HG03378 (cell line): ENCODE measurements around the gene TCEANC.
"Not testable (repeated sequence)": the region's sequence is repeated elsewhere in the genome, so short reads cannot be mapped to it uniquely, and the experiment has no call there.

Experiments
- ATAC-seq: cut with Tn5 transposase; IDR thresholded peaks from one replicate; pipeline ENCODE4 v1.9.1; 2021; ENCODE audit warnings: mild to moderate bottlenecking, moderate library complexity; ENCODE audit not compliant: unreplicated experiment

The TCEANC gene

GRCh38 chrX:13652850-13653693 is at the start of gene TCEANC:
Gene TCEANC, plus strand, starts transcription at chrX:13653141. Its CDS starts 9,368 bp downstream, at chrX:13662509.
- ATAC-seq: peak; percentile 91

GRCh38 chrX:13605611-13606010 is 47.3 kb upstream of the TCEANC start:
- no peak for ATAC-seq

GRCh38 chrX:13607331-13607995 is 45.5 kb upstream of the TCEANC start:
- no peak for ATAC-seq

GRCh38 chrX:13607996-13608365 is 45.0 kb upstream of the TCEANC start:
- ATAC-seq: no peak

- no peak for ATAC-seq
These were observed 38.8 kb upstream of the TCEANC start for GRCh38 chrX:13614154-13614553.

- ATAC-seq: no peak
These were observed 32.7 kb upstream of the TCEANC start for GRCh38 chrX:13620207-13620606.

GRCh38 chrX:13622401-13622964 is 30.5 kb upstream of the TCEANC start:
- ATAC-seq: no peak

GRCh38 chrX:13627306-13627705 is 25.6 kb upstream of the TCEANC start:
- ATAC-seq: no peak

- ATAC-seq: not testable (repeated sequence)
These were observed 15.7 kb upstream of the TCEANC start for GRCh38 chrX:13637224-13637623.

GRCh38 chrX:13638021-13638420 is 14.9 kb upstream of the TCEANC start:
- no peak for ATAC-seq

- ATAC-seq: no peak
These were observed 14.1 kb upstream of the TCEANC start for GRCh38 chrX:13638826-13639225.

GRCh38 chrX:13641684-13642083 is 11.3 kb upstream of the TCEANC start:
- not testable (repeated sequence) for ATAC-seq

GRCh38 chrX:13645464-13646153 is 7.3 kb upstream of the TCEANC start:
- ATAC-seq: no peak

GRCh38 chrX:13646154-13646549 is 6.8 kb upstream of the TCEANC start:
- ATAC-seq: no peak

GRCh38 chrX:13647709-13648212 is 5.2 kb upstream of the TCEANC start:
- ATAC-seq: no peak

- not testable (repeated sequence) for ATAC-seq
These were observed 4.6 kb upstream of the TCEANC start for GRCh38 chrX:13648336-13648735.

- no peak for ATAC-seq
These were observed 3.1 kb upstream of the TCEANC start for GRCh38 chrX:13649838-13650237.

GRCh38 chrX:13650318-13650717 is 2.6 kb upstream of the TCEANC start:
- no peak for ATAC-seq

GRCh38 chrX:13651150-13651549 is 1.8 kb upstream of the TCEANC start:
- ATAC-seq: no peak

- no peak for ATAC-seq
These were observed 601 bp upstream of the TCEANC start for GRCh38 chrX:13652287-13652793.

GRCh38 chrX:13654116-13654515 is 1.2 kb downstream of the TCEANC start:
- no peak for ATAC-seq
